GM12878 (cell line): ENCODE results near the gene GPI. TPM values are rescaled to one million over a fixed set of nuclear protein-coding genes. Genes with fewer than 3 reads are reported as not detected.

ENCODE experiments used
- ATAC-seq: fragments of 200-7000 bp; cut with Tn5 transposase; 3 replicates; pipeline ENCODE4 v1.9.1; 2020; ENCODE audit warnings: mild to moderate bottlenecking, moderate library complexity
- BruUV-seq: library from RNA; stranded (reverse); fragments of 400-500 nt; replicated peaks from 2 replicates; lab custom pipeline; 2021; lab: Mats Ljungman, UMichigan
- CTCF ChIA-PET: fragments of 300-600 bp; sonication (Branson Sonifier 250); formaldehyde crosslinking; extraction: SDS; loops from one replicate; lab custom pipeline; 2021; ENCODE audit warnings: inconsistent platforms; lab: Yijun Ruan, JAX
- POLR2A ChIA-PET: fragments of 350-600 bp; formaldehyde crosslinking; extraction: SDS; loops from one replicate; lab custom pipeline; 2021; ENCODE audit warnings: inconsistent platforms; lab: Charles Lee
- RAD21 ChIA-PET: fragments of 300-600 bp; sonication (Branson Sonifier 250); formaldehyde crosslinking; loops from one replicate; lab custom pipeline; 2023; ENCODE audit warnings: antibody characterized with exemption; ENCODE audit not compliant: unreplicated experiment; lab: Charles Lee
- SMC1A ChIA-PET: fragments of 300-600 bp; sonication (Branson Sonifier 250); formaldehyde crosslinking; loops from one replicate; lab custom pipeline; 2023; ENCODE audit not compliant: unreplicated experiment, uncharacterized antibody; lab: Charles Lee
- DNase-seq: peaks from one replicate; pipeline ENCODE4 v3.0.0-alpha.2; 2011; ENCODE audit warnings: low read depth, low spot score
- FAIRE-seq: peaks from 3 replicates; lab custom pipeline; 2011; peaks lifted over from hg19 to GRCh38; lab: Jason Lieb, UNC
- H2AFZ ChIP-seq: 2 replicates; pipeline ENCODE4 v1.6.0; 2011; ENCODE audit warnings: low read depth, low read length, control low read depth; ENCODE audit not compliant: control insufficient read depth
- H3K27ac ChIP-seq: 2 replicates; pipeline ENCODE4 v1.5.1; 2011; ENCODE audit warnings: control low read depth; ENCODE audit not compliant: control insufficient read depth, insufficient read depth
- H3K27me3 ChIP-seq, 2 experiments: replicated peaks in 1 of 2; 2 replicates each; pipeline versions ENCODE4 v1.6.0 to v1.6.1; 2011; ENCODE audit warnings: low read length in 1 of 2; ENCODE audit not compliant: control insufficient read depth in 2 of 2, insufficient read depth in 2 of 2
- H3K36me3 ChIP-seq, 2 experiments: 2 replicates each; pipeline ENCODE4 v1.5.1; 2011; ENCODE audit warnings: low read length in 1 of 2; ENCODE audit not compliant: control insufficient read depth in 2 of 2, insufficient read depth in 2 of 2
- H3K4me1 ChIP-seq: 2 replicates; pipeline ENCODE4 v1.6.1; 2011; ENCODE audit warnings: mild to moderate bottlenecking, low read length, moderate library complexity, mixed read lengths; ENCODE audit not compliant: control insufficient read depth, insufficient read depth
- H3K4me2 ChIP-seq: 2 replicates; pipeline ENCODE4 v1.6.0; 2011; ENCODE audit warnings: control low read depth; ENCODE audit not compliant: control insufficient read depth, insufficient read depth
- H3K4me3 ChIP-seq: fragments of 200-600 bp; sonication (generic); 2 replicates; pipeline ENCODE4 v1.5.1; 2016
- H3K79me2 ChIP-seq: 2 replicates; pipeline ENCODE4 v1.6.0; 2011; ENCODE audit warnings: low read length; ENCODE audit not compliant: control insufficient read depth, insufficient read depth
- H3K9ac ChIP-seq: 2 replicates; pipeline ENCODE4 v1.8.0; 2011; ENCODE audit warnings: low read length, control low read depth, mixed read lengths; ENCODE audit not compliant: control insufficient read depth, insufficient read depth
- H3K9me3 ChIP-seq: replicated peaks from 3 replicates; pipeline ENCODE4 v1.5.1; 2011; ENCODE audit warnings: mild to moderate bottlenecking, low read length; ENCODE audit not compliant: control insufficient read depth, insufficient read depth
- H4K20me1 ChIP-seq: 2 replicates; pipeline ENCODE4 v1.6.0; 2011; ENCODE audit not compliant: control insufficient read depth, insufficient read depth
- ATF7 ChIP-seq: fragments of 450-650 bp; IDR thresholded peaks from 2 replicates; pipeline ENCODE4 v1.6.1; 2016; ENCODE audit warnings: low read depth, mild to moderate bottlenecking
- BCLAF1 ChIP-seq: fragments of 450-650 bp; IDR thresholded peaks from 2 replicates; pipeline ENCODE4 v1.6.1; 2017; ENCODE audit warnings: antibody characterized with exemption, mild to moderate bottlenecking, moderate library complexity
- CEBPB ChIP-seq, 2 experiments: fragments of 150-350 bp in 1 of 2; IDR thresholded peaks; 2 replicates each; pipeline ENCODE4 v1.6.1; 2012 to 2014; ENCODE audit warnings: low read depth in 2 of 2, low read length in 2 of 2, borderline replicate concordance in 1 of 2, inconsistent platforms in 1 of 2
- EED ChIP-seq: sonication (generic); IDR thresholded peaks from 2 replicates; pipeline ENCODE4 v1.6.1; 2016; ENCODE audit warnings: antibody characterized with exemption, low read depth
- ESRRA ChIP-seq: IDR thresholded peaks from 2 replicates; pipeline ENCODE4 v1.6.1; 2012; ENCODE audit warnings: mild to moderate bottlenecking, low read length, improper control_type of control experiment
- PKNOX1 ChIP-seq: fragments of 450-650 bp; IDR thresholded peaks from 2 replicates; pipeline ENCODE4 v1.6.1; 2016; ENCODE audit warnings: mild to moderate bottlenecking
- PRDM15 ChIP-seq: fragments of 450-650 bp; formaldehyde crosslinking; IDR thresholded peaks from 2 replicates; pipeline ENCODE4 v1.4.0; 2020; ENCODE audit warnings: mild to moderate bottlenecking, moderate library complexity
- SMC3 ChIP-seq: IDR thresholded peaks from 2 replicates; pipeline ENCODE4 v1.6.1; 2011; ENCODE audit warnings: low read length, improper control_type of control experiment, borderline replicate concordance
- TAF1 ChIP-seq: IDR thresholded peaks from 2 replicates; pipeline ENCODE4 v1.6.1; 2011; ENCODE audit warnings: mild to moderate bottlenecking, low read depth, low read length, borderline replicate concordance
- TBL1XR1 ChIP-seq: IDR thresholded peaks from 2 replicates; pipeline ENCODE4 v1.6.1; 2012; ENCODE audit warnings: low read depth, low read length, improper control_type of control experiment
- ZNF384 ChIP-seq: IDR thresholded peaks from 2 replicates; pipeline ENCODE4 v1.6.1; 2012; ENCODE audit warnings: low read depth, mild to moderate bottlenecking, low read length, improper control_type of control experiment, borderline replicate concordance
- WGBS: methylation state at CpG from one replicate; pipeline ENCODE4 v1.1.6; 2016; ENCODE audit warnings: low lambda C conversion rate; ENCODE audit not compliant: insufficient replicate concordance, insufficient coverage; ENCODE audit errors: missing lambda C conversion rate; 5-methylcytosine and 5-hydroxymethylcytosine counted together
- in situ Hi-C: fragments of 300-500 bp; cut with MboI; formaldehyde crosslinking; loops from 9 replicates; pipeline ENCODE4 v1.14.3; 2018; ENCODE audit warnings: mixed read lengths
- intact Hi-C: fragments of 100-400 bp; cut with micrococcal nuclease; formaldehyde crosslinking; loops from one replicate; pipeline ENCODE4 v1.14.2; 2022; ENCODE audit not compliant: unreplicated experiment
- polyA plus RNA-seq, 11 experiments: library from polyadenylated mRNA; depleted of rRNA in 4 of 11; unstranded in 6 of 11; stranded (reverse) in 5 of 11; fragments of >200 nt; fragmentation: Nextera tagmentation in 4 of 11; fragmentation: Illumina TruSeq in 1 of 11; extraction: Ambion mirVana in 4 of 11; extraction: Trizol in 1 of 11; gene quantifications; 1 replicate in 1 of 11; 2 replicates in 10 of 11; pipeline versions ENCODE4 v1.2.1 to v1.2.3, GENCODE V29; 2011 to 2016; ENCODE audit warnings: inconsistent platforms in 2 of 11, missing spikeins in 2 of 11, low read depth in 1 of 11
- total RNA-seq, 4 experiments: library from RNA; depleted of rRNA in 3 of 4; stranded (reverse); fragments of >200 nt in 3 of 4; fragmentation: Illumina TruSeq in 1 of 4; extraction: Trizol in 1 of 4; gene quantifications; 2 replicates each; pipeline versions ENCODE4 v1.2.1 to v1.2.3, GENCODE V29; 2013 to 2021

GPI gene
- total and polyA plus RNA-seq, 10 of the 15 experiments (the other 5 are each of a cell fraction or from before 2014, with no cell fraction given) = 124 to 400 (median 190) TPM

GRCh38 chr19:34335914-34336313 lies 29.1 kb upstream of the GPI start (continued):
- TF ChIP-seq PRDM15 (CRISPR knock-in tag) = no peak

- ChIA-PET RAD21 (interaction anchor here (0.7 to 0.9 kb wide), 2 partner anchors 112 to 118 kb away, joined by 3 to 4 read pairs; no protein-coding TSS in a partner anchor), CTCF (interaction anchor here (0.7 to 5.7 kb wide), 10 partner anchors 9 to 127 kb away, joined by 3 to 38 read pairs (median 4); no protein-coding TSS in a partner anchor), SMC1A (interaction anchor here (0.8 to 1.1 kb wide), 3 partner anchors 93 to 217 kb away, joined by 3 to 4 read pairs (median 3); no protein-coding TSS in a partner anchor), POLR2A (interaction anchor here (0.6 to 1.0 kb wide), 4 partner anchors 55 to 177 kb away, joined by 3 to 5 read pairs (median 4); no protein-coding TSS in a partner anchor)
- ATAC-seq (peak; percentile 74), FAIRE-seq (peak; percentile 35), DNase-seq (no peak)
- BruUV-seq = no TSS peak
- no peaks in the 10 kb centered on the region for H3K4me1 ChIP-seq
- in situ Hi-C loops (no loop called here), intact Hi-C loops (loop anchor here (2.0 kb wide), 1 partner anchor 96 kb away; no protein-coding TSS in a partner anchor)
- H3K4me3 ChIP-seq = no peak overlapping the region
- peaks cover 5 to 15% of the 10 kb centered on the region in 2 experiments for H3K36me3 ChIP-seq
- 0% methylated on average over 1 of the region's 1 CpG for WGBS
- no peak overlapping the region for H3K27ac ChIP-seq
- no peaks in the 10 kb centered on the region for H3K9me3 ChIP-seq
- no peak overlapping the region for H2AFZ ChIP-seq
- H3K27me3 ChIP-seq = no peaks in the 10 kb centered on the region
- H3K79me2 ChIP-seq = no peaks in the 10 kb centered on the region
- no peak overlapping the region for H3K9ac ChIP-seq
- no peaks in the 10 kb centered on the region for H4K20me1 ChIP-seq
- no peak overlapping the region for H3K4me2 ChIP-seq
- peak; percentile 96 for TF ChIP-seq ZNF384
- TF ChIP-seq ESRRA = no peak
- TF ChIP-seq ATF7 = peak; percentile 14; the same call in 1 of the 2 replicates
- TF ChIP-seq PKNOX1 = no peak
- TF ChIP-seq EED = no peak
- peak; percentile 71; the same call in 1 of the 2 replicates for TF ChIP-seq SMC3
- TF ChIP-seq TBL1XR1 = no peak
- no peak for TF ChIP-seq BCLAF1
- no peak for TF ChIP-seq CEBPB (IDR thresholded peaks at IDR 0.05; ENCODE audit: borderline replicate concordance in 1 of 2, low read depth in 2 of 2, low read length in 2 of 2)
- TF ChIP-seq TAF1 = no peak
Observed at GRCh38 chr19:34336781-34337271, 28.2 kb upstream of the GPI start.
